ENCODE measurements around the gene ATXN8OS.

The ATXN8OS gene

DNA sequence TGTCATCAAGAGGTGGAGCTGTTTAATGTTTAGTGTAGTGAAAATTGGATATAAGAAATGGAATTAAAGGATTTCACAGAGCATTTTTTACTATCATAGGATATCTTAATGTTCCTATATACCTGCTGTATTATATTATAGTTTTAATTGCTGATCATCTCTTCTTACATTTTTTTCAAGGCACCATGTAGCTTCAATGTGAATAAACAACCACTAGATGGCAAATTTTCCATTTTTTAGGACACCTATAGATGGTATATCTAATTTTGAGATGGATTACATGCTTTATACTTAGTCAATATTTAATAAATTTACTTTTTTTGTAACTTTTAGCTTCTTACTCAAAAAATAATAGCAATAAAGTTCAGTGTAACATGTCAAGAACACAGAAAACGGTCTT is 9.0 kb upstream of the ATXN8OS start:
- Mint-ChIP-seq H3K27me3 (ENCODE audit: low read depth) (no peaks in the 10 kb centered on the region), H3K36me3 (ENCODE audit: low read depth) (no peaks in the 10 kb centered on the region), H3K4me3 (no peak overlapping the region), H3K9me3 (no peaks in the 10 kb centered on the region), H3K4me1 (no peaks in the 10 kb centered on the region), H3K27ac (no peak overlapping the region)
- TF ChIP-seq, protein P1, sequence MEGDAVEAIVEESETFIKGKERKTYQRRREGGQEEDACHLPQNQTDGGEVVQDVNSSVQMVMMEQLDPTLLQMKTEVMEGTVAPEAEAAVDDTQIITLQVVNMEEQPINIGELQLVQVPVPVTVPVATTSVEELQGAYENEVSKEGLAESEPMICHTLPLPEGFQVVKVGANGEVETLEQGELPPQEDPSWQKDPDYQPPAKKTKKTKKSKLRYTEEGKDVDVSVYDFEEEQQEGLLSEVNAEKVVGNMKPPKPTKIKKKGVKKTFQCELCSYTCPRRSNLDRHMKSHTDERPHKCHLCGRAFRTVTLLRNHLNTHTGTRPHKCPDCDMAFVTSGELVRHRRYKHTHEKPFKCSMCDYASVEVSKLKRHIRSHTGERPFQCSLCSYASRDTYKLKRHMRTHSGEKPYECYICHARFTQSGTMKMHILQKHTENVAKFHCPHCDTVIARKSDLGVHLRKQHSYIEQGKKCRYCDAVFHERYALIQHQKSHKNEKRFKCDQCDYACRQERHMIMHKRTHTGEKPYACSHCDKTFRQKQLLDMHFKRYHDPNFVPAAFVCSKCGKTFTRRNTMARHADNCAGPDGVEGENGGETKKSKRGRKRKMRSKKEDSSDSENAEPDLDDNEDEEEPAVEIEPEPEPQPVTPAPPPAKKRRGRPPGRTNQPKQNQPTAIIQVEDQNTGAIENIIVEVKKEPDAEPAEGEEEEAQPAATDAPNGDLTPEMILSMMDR (IDR thresholded peaks at IDR 0.05; ENCODE audit: unreplicated experiment in 3 of 3): peak; percentile 44 to 64 (median 46)

GRCh38 chr13:70104481-70104880 is 3.1 kb upstream of the ATXN8OS start:
- Mint-ChIP-seq H3K9me3 (no peaks in the 10 kb centered on the region), H3K36me3 (ENCODE audit: low read depth) (no peaks in the 10 kb centered on the region), H3K4me3 (no peak overlapping the region), H3K27ac (no peak overlapping the region), H3K27me3 (ENCODE audit: low read depth) (peaks cover 35% of the 10 kb centered on the region), H3K4me1 (no peaks in the 10 kb centered on the region)
- TF ChIP-seq, protein P1 (IDR thresholded peaks at IDR 0.05; ENCODE audit: unreplicated experiment in 3 of 3): no peak

DNA sequence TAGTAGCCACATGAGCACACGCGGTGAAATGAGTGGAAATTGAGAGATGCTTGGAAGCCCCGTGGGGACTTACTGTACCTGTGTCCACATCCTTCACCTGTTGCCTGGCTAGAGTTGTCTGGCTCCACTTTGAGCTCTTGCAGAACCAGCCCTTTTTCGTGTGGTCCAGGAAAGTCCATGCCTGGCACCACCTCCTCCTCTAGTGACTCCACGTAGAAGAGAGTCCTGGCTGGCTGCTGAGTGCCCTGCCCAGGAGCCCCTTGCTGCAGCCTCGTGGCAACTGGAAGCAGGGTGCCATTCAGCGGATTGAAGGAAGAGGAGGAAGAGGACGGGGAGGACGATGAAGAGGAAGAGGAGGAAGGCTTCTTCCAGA is 515 bp upstream of the ATXN8OS start:
- Mint-ChIP-seq H3K4me3 (peak overlapping the region; percentile 83 to 86 (median 85)), H3K27ac (no peak overlapping the region), H3K27me3 (ENCODE audit: low read depth) (peaks cover 35% of the 10 kb centered on the region), H3K36me3 (ENCODE audit: low read depth) (no peaks in the 10 kb centered on the region), H3K9me3 (no peaks in the 10 kb centered on the region), H3K4me1 (no peaks in the 10 kb centered on the region)
- TF ChIP-seq, protein P1 (IDR thresholded peaks at IDR 0.05; ENCODE audit: unreplicated experiment in 3 of 3): no peak

GRCh38 chr13:70108356-70109105 is 905 bp downstream of the ATXN8OS start, which contains the start of gene KLHL1:
KLHL1 (minus strand) TSS chr13:70108452; CDS start chr13:70107699, 753 bp downstream.
- TF ChIP-seq, protein P1 (IDR thresholded peaks at IDR 0.05; ENCODE audit: unreplicated experiment in 3 of 3): no peak
- H3K27ac Mint-ChIP-seq: no peak within 1 kb of the TSS
- no peaks in the 10 kb centered on the region for H3K36me3 Mint-ChIP-seq (ENCODE audit: low read depth)
- no peaks in the 10 kb centered on the region for H3K4me1 Mint-ChIP-seq
- H3K9me3 Mint-ChIP-seq: no peaks in the 10 kb centered on the region
- peak within 1 kb of the TSS; percentile 83 to 86 (median 85) for H3K4me3 Mint-ChIP-seq
- peaks cover 35% of the 10 kb centered on the region for H3K27me3 Mint-ChIP-seq (ENCODE audit: low read depth)

DNA sequence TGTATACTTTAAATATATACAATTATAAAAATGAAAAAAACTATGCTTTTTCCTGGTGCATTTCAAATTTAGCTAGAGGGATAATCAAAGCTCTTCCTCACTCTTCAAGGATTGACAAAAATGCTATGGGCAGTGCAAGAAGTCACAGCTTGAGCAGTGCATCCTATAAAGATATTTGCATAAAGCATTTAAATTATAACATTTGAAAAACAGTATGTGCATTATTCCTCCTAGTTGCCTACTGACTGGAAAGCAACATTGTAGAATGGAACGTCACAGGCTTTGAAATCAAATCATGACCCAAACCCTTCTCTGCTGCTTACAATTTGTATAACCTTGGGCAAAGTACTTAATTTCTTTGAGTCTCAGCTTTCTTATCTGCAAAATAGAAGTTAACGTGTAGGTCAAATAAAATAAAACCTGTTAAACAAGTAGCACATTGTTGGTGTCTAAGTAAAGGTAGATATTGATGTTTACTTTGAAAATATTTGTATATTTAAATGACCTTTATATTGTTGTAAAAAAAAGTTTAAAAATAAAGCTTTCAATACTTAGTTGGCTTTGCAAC is 9.8 kb downstream of the ATXN8OS start:
- H3K36me3 Mint-ChIP-seq (ENCODE audit: low read depth): no peaks in the 10 kb centered on the region
- no peaks in the 10 kb centered on the region for H3K27me3 Mint-ChIP-seq (ENCODE audit: low read depth)
- H3K27ac Mint-ChIP-seq: no peak overlapping the region
- no peaks in the 10 kb centered on the region for H3K9me3 Mint-ChIP-seq
- H3K4me1 Mint-ChIP-seq: no peaks in the 10 kb centered on the region
- no peak overlapping the region for H3K4me3 Mint-ChIP-seq
- TF ChIP-seq, protein P1 (IDR thresholded peaks at IDR 0.05; ENCODE audit: unreplicated experiment in 3 of 3): no peak

- TF ChIP-seq, protein P1 (IDR thresholded peaks at IDR 0.05; ENCODE audit: unreplicated experiment in 3 of 3): no peak
- H3K4me1 Mint-ChIP-seq: no peaks in the 10 kb centered on the region
Measured at GRCh38 chr13:70125693-70126092, 18.1 kb downstream of the ATXN8OS start.

More at GRCh38 chr13:70125693-70126092, 18.1 kb downstream of the ATXN8OS start:
- H3K27ac Mint-ChIP-seq: no peak overlapping the region
- H3K9me3 Mint-ChIP-seq: no peaks in the 10 kb centered on the region
- no peak overlapping the region for H3K4me3 Mint-ChIP-seq
- H3K36me3 Mint-ChIP-seq (ENCODE audit: low read depth): no peaks in the 10 kb centered on the region
- H3K27me3 Mint-ChIP-seq (ENCODE audit: low read depth): no peaks in the 10 kb centered on the region
